HepG2 (cell line): ENCODE results near the gene SIGLEC1. TPM values are rescaled to one million over a fixed set of nuclear protein-coding genes. Genes with fewer than 3 reads are reported as not detected.

Source experiments
- ARNT2 ChIP-seq: sonication (generic); formaldehyde crosslinking; IDR thresholded peaks from 2 replicates; pipeline ENCODE4 v1.8.0; 2022; ENCODE audit warnings: mild to moderate bottlenecking, low read depth, missing genetic modification reagents, moderate library complexity
- IRF2 ChIP-seq: IDR thresholded peaks from 2 replicates; pipeline ENCODE4 v1.6.1; 2018; ENCODE audit warnings: missing genetic modification reagents, missing compliant biosample characterization
- IRX3 ChIP-seq: sonication (generic); formaldehyde crosslinking; IDR thresholded peaks from 2 replicates; pipeline ENCODE4 v1.8.1; 2023; ENCODE audit warnings: mild to moderate bottlenecking, low read depth, missing genetic modification reagents, borderline replicate concordance
- MEIS2 ChIP-seq: sonication (generic); formaldehyde crosslinking; IDR thresholded peaks from 2 replicates; pipeline ENCODE4 v1.9.0; 2021; ENCODE audit warnings: mild to moderate bottlenecking, missing genetic modification reagents
- PAWR ChIP-seq: sonication (generic); formaldehyde crosslinking; IDR thresholded peaks from 2 replicates; pipeline ENCODE4 v1.4.0; 2020; ENCODE audit warnings: missing genetic modification reagents, mild to moderate bottlenecking, borderline replicate concordance
- RNF2 ChIP-seq: fragments of 450-650 bp; conservative IDR thresholded peaks from 2 replicates; pipeline ENCODE4 v1.6.1; 2016; ENCODE audit warnings: low read depth
- SCMH1 ChIP-seq: sonication (generic); formaldehyde crosslinking; IDR thresholded peaks from 2 replicates; pipeline ENCODE4 v1.9.0; 2021; ENCODE audit warnings: missing genetic modification reagents, mild to moderate bottlenecking, borderline replicate concordance
- SNAI1 ChIP-seq: sonication (generic); formaldehyde crosslinking; IDR thresholded peaks from 2 replicates; pipeline ENCODE4 v1.5.0; 2020; ENCODE audit warnings: mild to moderate bottlenecking, missing genetic modification reagents, borderline replicate concordance
- SOX13 ChIP-seq, 3 experiments: fragments of 450-650 bp in 1 of 3; sonication (generic) in 1 of 3; formaldehyde crosslinking in 1 of 3; IDR thresholded peaks in 2 of 3; conservative IDR thresholded peaks in 1 of 3; 2 replicates each; pipeline versions ENCODE4 v1.5.0 to v1.6.1; 2016 to 2020; ENCODE audit warnings: antibody characterized with exemption in 1 of 3, mild to moderate bottlenecking in 1 of 3, missing compliant biosample characterization in 1 of 3, missing genetic modification reagents in 1 of 3, moderate library complexity in 1 of 3
- TBP ChIP-seq: sonication (generic); formaldehyde crosslinking; IDR thresholded peaks from 2 replicates; pipeline ENCODE4 v1.5.0; 2020; ENCODE audit warnings: missing genetic modification reagents
- XRCC5 ChIP-seq: fragments of 200-400 bp; formaldehyde crosslinking; optimal IDR thresholded peaks from 2 replicates; pipeline ENCODE3; 2017; ENCODE audit warnings: mild to moderate bottlenecking, low read length
- ZBTB1 ChIP-seq: sonication (generic); formaldehyde crosslinking; IDR thresholded peaks from 2 replicates; pipeline ENCODE4 v1.4.0; 2020; ENCODE audit warnings: missing genetic modification reagents, borderline replicate concordance
- ZMYM3 ChIP-seq: sonication (generic); formaldehyde crosslinking; IDR thresholded peaks from 2 replicates; pipeline ENCODE4 v1.5.1; 2020; ENCODE audit warnings: mild to moderate bottlenecking, missing genetic modification reagents
- ZNF12 ChIP-seq: sonication (generic); formaldehyde crosslinking; IDR thresholded peaks from 2 replicates; pipeline ENCODE4 v1.5.0; 2020; ENCODE audit warnings: missing genetic modification reagents
- ZNF260 ChIP-seq: sonication (generic); formaldehyde crosslinking; IDR thresholded peaks from 2 replicates; pipeline ENCODE4 v1.4.0; 2020; ENCODE audit warnings: missing genetic modification reagents, low read depth, mild to moderate bottlenecking, borderline replicate concordance
- ZNF550 ChIP-seq: sonication (generic); formaldehyde crosslinking; IDR thresholded peaks from 2 replicates; pipeline ENCODE4 v1.4.0; 2020; ENCODE audit warnings: mild to moderate bottlenecking, missing genetic modification reagents, borderline replicate concordance
- ZNF605 ChIP-seq: sonication (generic); formaldehyde crosslinking; IDR thresholded peaks from 2 replicates; pipeline ENCODE4 v1.8.0; 2022; ENCODE audit warnings: mild to moderate bottlenecking, missing genetic modification reagents
- ZNF749 ChIP-seq: sonication (generic); formaldehyde crosslinking; IDR thresholded peaks from 2 replicates; pipeline ENCODE4 v1.8.0; 2022; ENCODE audit warnings: mild to moderate bottlenecking, missing genetic modification reagents, moderate library complexity, borderline replicate concordance
- polyA plus RNA-seq, 8 experiments: library from polyadenylated mRNA; depleted of rRNA in 3 of 8; stranded (reverse) in 7 of 8; unstranded in 1 of 8; fragments of >200 nt; fragmentation: Illumina TruSeq in 4 of 8; extraction: Trizol in 4 of 8; gene quantifications; 2 replicates each; pipeline versions ENCODE4 v1.2.1 to v1.2.3, GENCODE V29; 2011 to 2016; ENCODE audit warnings: low read depth in 4 of 8, missing spikeins in 1 of 8, mixed read lengths in 1 of 8; ENCODE audit not compliant: insufficient read depth in 1 of 8
- total RNA-seq, 5 experiments: library from RNA; depleted of rRNA; stranded (reverse); fragments of >200 nt; fragmentation: Illumina TruSeq; extraction: Trizol; gene quantifications; 2 replicates each; pipeline ENCODE4 v1.2.3, GENCODE V29; 2016; ENCODE audit warnings: low read depth in 1 of 5
- TF ChIP-seq, protein P1 (sequence below): sonication (generic); formaldehyde crosslinking; IDR thresholded peaks from 2 replicates; pipeline ENCODE4 v1.5.1; 2020; ENCODE audit warnings: mild to moderate bottlenecking, missing genetic modification reagents
- TF ChIP-seq, protein P2 (sequence below): sonication (generic); formaldehyde crosslinking; IDR thresholded peaks from 2 replicates; pipeline ENCODE4 v1.4.0; 2020; ENCODE audit warnings: mild to moderate bottlenecking, missing genetic modification reagents
- TF ChIP-seq, protein P3 (sequence below): sonication (generic); formaldehyde crosslinking; IDR thresholded peaks from 2 replicates; pipeline ENCODE4 v1.9.0; 2021; ENCODE audit warnings: missing genetic modification reagents, mild to moderate bottlenecking, borderline replicate concordance
- TF ChIP-seq, protein P4 (sequence below): IDR thresholded peaks from 2 replicates; pipeline ENCODE4 v1.6.1; 2016; ENCODE audit warnings: control low read depth

The SIGLEC1 gene
- total and polyA plus RNA-seq, 2 of the 13 experiments (the other 11 are each of a cell fraction or from before 2014, with no cell fraction given), result 0.01 TPM; not detected in 1

DNA sequence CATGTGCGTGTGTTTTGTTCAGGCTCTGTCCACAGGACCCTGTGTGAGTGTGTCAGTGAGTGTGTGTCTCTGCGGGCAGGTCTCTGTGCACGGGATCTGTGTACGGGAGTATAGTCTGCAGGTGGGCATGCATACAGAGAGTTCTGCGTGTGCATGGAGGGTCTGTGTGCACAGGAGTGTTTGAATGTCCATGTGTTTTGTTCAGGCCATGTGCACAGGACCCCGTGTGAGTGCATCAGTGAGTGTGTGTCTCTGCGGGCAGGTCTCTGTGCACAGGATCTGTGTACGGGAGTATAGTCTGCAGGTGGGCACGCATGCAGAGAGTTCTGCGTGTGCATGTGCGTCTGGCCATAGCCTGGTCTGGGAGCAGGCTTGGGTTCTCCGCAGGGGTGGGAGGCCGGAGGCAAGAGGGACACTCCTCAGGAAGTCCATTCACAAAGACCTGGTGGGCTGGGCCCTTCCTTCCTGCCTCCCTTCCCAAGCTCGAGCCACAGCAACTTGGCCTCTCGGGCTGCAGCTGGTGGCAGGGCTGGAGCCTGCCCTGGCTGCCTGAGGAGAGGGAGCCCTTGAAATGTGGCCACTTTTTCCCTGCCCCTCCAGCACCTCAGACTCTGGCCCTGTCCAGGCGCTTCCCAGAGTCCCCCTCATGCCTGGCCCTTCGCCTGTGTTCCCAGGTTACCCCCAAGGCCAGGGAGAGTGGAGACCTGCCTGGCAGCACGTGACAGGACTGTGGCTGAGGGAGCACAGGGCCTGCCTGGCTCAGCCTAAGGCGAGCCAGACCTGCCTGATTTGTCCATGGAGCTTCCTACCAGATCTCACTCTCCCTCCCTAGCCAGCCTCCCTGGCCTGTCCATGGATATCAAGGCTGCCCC lies 26.9 kb upstream of the SIGLEC1 start (continued):
- TF ChIP-seq, protein P1, sequence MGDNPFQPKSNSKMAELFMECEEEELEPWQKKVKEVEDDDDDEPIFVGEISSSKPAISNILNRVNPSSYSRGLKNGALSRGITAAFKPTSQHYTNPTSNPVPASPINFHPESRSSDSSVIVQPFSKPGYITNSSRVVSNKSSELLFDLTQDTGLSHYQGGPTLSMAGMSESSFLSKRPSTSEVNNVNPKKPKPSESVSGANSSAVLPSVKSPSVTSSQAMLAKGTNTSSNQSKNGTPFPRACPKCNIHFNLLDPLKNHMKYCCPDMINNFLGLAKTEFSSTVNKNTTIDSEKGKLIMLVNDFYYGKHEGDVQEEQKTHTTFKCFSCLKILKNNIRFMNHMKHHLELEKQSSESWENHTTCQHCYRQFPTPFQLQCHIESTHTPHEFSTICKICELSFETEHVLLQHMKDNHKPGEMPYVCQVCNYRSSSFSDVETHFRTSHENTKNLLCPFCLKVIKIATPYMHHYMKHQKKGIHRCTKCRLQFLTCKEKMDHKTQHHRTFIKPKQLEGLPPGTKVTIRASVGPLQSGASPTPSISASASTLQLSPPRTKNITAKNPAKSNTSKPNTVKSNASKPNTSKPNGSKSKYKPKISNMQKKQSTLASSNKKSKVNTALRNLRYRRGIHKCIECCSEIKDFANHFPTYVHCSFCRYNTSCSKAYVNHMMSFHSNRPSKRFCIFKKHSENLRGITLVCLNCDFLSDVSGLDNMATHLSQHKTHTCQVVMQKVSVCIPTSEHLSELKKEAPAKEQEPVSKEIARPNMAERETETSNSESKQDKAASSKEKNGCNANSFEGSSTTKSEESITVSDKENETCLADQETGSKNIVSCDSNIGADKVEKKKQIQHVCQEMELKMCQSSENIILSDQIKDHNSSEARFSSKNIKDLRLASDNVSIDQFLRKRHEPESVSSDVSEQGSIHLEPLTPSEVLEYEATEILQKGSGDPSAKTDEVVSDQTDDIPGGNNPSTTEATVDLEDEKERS (CRISPR knock-in tag), result no peak
- TF ChIP-seq RNF2 (no peak; the same call in 1 of the 2 replicates), ARNT2 (CRISPR knock-in tag) (peak; percentile 27; the same call in 1 of the 2 replicates), MEIS2 (peak; percentile 51; the same call in 1 of the 2 replicates), ZBTB1 (CRISPR knock-in tag) (no peak), PAWR (CRISPR knock-in tag) (no peak), TBP (CRISPR knock-in tag) (no peak), ZNF749 (CRISPR knock-in tag) (peak; percentile 64; the same call in 1 of the 2 replicates), ZNF605 (no peak), IRF2 (CRISPR knock-in tag) (no peak), ZMYM3 (no peak; the same call in 1 of the 2 replicates), SCMH1 (CRISPR knock-in tag) (no peak), ZNF550 (peak; percentile 34), ZNF260 (no peak), IRX3 (CRISPR knock-in tag) (no peak), XRCC5 (no peak), SOX13 (IDR thresholded peaks at IDR 0.05) (no peak), SOX13 (CRISPR knock-in tag; conservative IDR thresholded peaks at IDR 0.05 in 1 of 2, IDR thresholded peaks at IDR 0.05 in 1 of 2) (no peak), ZNF12 (no peak), SNAI1 (CRISPR knock-in tag) (no peak)
- TF ChIP-seq, protein P2, sequence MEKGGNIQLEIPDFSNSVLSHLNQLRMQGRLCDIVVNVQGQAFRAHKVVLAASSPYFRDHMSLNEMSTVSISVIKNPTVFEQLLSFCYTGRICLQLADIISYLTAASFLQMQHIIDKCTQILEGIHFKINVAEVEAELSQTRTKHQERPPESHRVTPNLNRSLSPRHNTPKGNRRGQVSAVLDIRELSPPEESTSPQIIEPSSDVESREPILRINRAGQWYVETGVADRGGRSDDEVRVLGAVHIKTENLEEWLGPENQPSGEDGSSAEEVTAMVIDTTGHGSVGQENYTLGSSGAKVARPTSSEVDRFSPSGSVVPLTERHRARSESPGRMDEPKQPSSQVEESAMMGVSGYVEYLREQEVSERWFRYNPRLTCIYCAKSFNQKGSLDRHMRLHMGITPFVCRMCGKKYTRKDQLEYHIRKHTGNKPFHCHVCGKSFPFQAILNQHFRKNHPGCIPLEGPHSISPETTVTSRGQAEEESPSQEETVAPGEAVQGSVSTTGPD (CRISPR knock-in tag), result no peak
- TF ChIP-seq, protein P3, sequence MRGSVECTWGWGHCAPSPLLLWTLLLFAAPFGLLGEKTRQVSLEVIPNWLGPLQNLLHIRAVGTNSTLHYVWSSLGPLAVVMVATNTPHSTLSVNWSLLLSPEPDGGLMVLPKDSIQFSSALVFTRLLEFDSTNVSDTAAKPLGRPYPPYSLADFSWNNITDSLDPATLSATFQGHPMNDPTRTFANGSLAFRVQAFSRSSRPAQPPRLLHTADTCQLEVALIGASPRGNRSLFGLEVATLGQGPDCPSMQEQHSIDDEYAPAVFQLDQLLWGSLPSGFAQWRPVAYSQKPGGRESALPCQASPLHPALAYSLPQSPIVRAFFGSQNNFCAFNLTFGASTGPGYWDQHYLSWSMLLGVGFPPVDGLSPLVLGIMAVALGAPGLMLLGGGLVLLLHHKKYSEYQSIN (CRISPR knock-in tag), result 0 out of 2 replicates have a peak, but pooled peaks have one; percentile 42
- TF ChIP-seq, protein P4, sequence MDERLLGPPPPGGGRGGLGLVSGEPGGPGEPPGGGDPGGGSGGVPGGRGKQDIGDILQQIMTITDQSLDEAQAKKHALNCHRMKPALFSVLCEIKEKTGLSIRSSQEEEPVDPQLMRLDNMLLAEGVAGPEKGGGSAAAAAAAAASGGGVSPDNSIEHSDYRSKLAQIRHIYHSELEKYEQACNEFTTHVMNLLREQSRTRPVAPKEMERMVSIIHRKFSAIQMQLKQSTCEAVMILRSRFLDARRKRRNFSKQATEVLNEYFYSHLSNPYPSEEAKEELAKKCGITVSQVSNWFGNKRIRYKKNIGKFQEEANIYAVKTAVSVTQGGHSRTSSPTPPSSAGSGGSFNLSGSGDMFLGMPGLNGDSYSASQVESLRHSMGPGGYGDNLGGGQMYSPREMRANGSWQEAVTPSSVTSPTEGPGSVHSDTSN, result no peak
